Placental epithelial cell (primary cell): ENCODE data around the gene SYPL2. TPM values are rescaled to one million over a fixed set of nuclear protein-coding genes. Genes with fewer than 3 reads are reported as not detected.

ENCODE experiments used
- total RNA-seq: library from RNA; depleted of rRNA; stranded (reverse); fragments of >200 nt; gene quantifications from 2 replicates; pipeline ENCODE4 v1.2.3, GENCODE V29; 2012

The SYPL2 gene
- total RNA-seq: 0.11 and 0.39 TPM in 2 replicates

GRCh38 chr1:109466452-109467300 lies at the start of gene SYPL2:
TSS of gene SYPL2 (plus strand) at chr1:109466546. CDS start at chr1:109466844, 298 bp downstream.

GRCh38 chr1:109426281-109427170 lies 39.8 kb upstream of the SYPL2 start, which contains the start of gene PSMA5:
TSS of gene PSMA5 (minus strand) at chr1:109426448. CDS start at chr1:109426330, 118 bp downstream.

GRCh38 chr1:109483672-109484518 lies 17.5 kb downstream of the SYPL2 start, which contains the start of gene ATXN7L2:
TSS of gene ATXN7L2 (plus strand) at chr1:109483905. CDS start at chr1:109483954, 49 bp downstream.

GRCh38 chr1:109493805-109494539 lies 27.6 kb downstream of the SYPL2 start, which contains the start of gene CYB561D1:
TSS of gene CYB561D1 (plus strand) at chr1:109494094. CDS start at chr1:109494140, 46 bp downstream.

GRCh38 chr1:109509176-109510134 lies 43.1 kb downstream of the SYPL2 start, which contains the start of gene AMIGO1:
TSS of gene AMIGO1 (minus strand) at chr1:109509727. CDS start at chr1:109508912, 815 bp downstream.

Other genes starting within 250 kb of the SYPL2 start
- 3.1 and 8.6 TPM in 2 replicates for gene CELSR2, start 217.0 kb upstream of the SYPL2 start, total RNA-seq
- gene PSRC1, start 183.4 kb upstream of the SYPL2 start, total RNA-seq: 5.0 and 10.2 TPM in 2 replicates
- 0.54 TPM in 1 of 2 replicates, not detected in the other for gene MYBPHL, start 159.5 kb upstream of the SYPL2 start, total RNA-seq
- gene SORT1, start 68.6 kb upstream of the SYPL2 start, total RNA-seq: 37.7 and 96.7 TPM in 2 replicates
- gene PSMA5, start 40.1 kb upstream of the SYPL2 start, total RNA-seq: 24.3 and 39.0 TPM in 2 replicates
- 2.8 and 5.5 TPM in 2 replicates for gene ATXN7L2, start 17.4 kb downstream of the SYPL2 start, total RNA-seq
- 8.6 and 12.6 TPM in 2 replicates for gene CYB561D1, start 27.5 kb downstream of the SYPL2 start, total RNA-seq
- gene AMIGO1, start 43.2 kb downstream of the SYPL2 start, total RNA-seq: 0.65 and 0.79 TPM in 2 replicates
- gene GPR61, start 73.3 kb downstream of the SYPL2 start, total RNA-seq: 0.43 TPM in 1 of 2 replicates, not detected in the other
- gene GNAI3, start 82.1 kb downstream of the SYPL2 start, total RNA-seq: 11.8 and 14.5 TPM in 2 replicates
- 0.11 and 0.39 TPM in 2 replicates for gene GNAT2, start 153.1 kb downstream of the SYPL2 start, total RNA-seq
- gene AMPD2, start 153.3 kb downstream of the SYPL2 start, total RNA-seq: 75.0 and 87.1 TPM in 2 replicates
- 4.0 and 5.5 TPM in 2 replicates for gene GSTM4, start 189.6 kb downstream of the SYPL2 start, total RNA-seq
- gene GSTM2, start 201.5 kb downstream of the SYPL2 start, total RNA-seq: 9.9 and 29.8 TPM in 2 replicates
- gene GSTM1, start 221.3 kb downstream of the SYPL2 start, total RNA-seq: not detected in 2 replicates
- under 0.01 TPM in 1 of 2 replicates, not detected in the other for gene GSTM5, start 245.7 kb downstream of the SYPL2 start, total RNA-seq